H1 (cell line): ENCODE data around the gene TK1. TPM values are rescaled to one million over a fixed set of nuclear protein-coding genes. Genes with fewer than 3 reads are reported as not detected.

Experiments
- CTCF ChIA-PET: fragments of 300-600 bp; sonication (Branson Sonifier 250); formaldehyde crosslinking; loops from one replicate; lab custom pipeline; 2021; ENCODE audit not compliant: partially characterized antibody; lab: Charles Lee
- POLR2A ChIA-PET: fragments of 300-600 bp; sonication (Branson Sonifier 250); formaldehyde crosslinking; loops from one replicate; lab custom pipeline; 2021; ENCODE audit warnings: inconsistent platforms; ENCODE audit not compliant: partially characterized antibody; lab: Charles Lee
- DNase-seq, 2 experiments: peaks; one replicate each; pipeline versions ENCODE4 v3.0.0 to v3.0.0-alpha.2; 2010 to 2022; ENCODE audit warnings: low spot score in 2 of 2, low read depth in 1 of 2, mixed read lengths in 1 of 2
- FAIRE-seq: peaks from 2 replicates; lab custom pipeline; 2011; peaks lifted over from hg19 to GRCh38; lab: Jason Lieb, UNC
- H2AFZ ChIP-seq: 2 replicates; pipeline ENCODE4 v1.8.1; 2012; ENCODE audit warnings: low read length, inconsistent platforms
- H2AK5ac ChIP-seq: 2 replicates; pipeline ENCODE4 v1.6.1; 2013; ENCODE audit warnings: low read depth, low read length
- H2BK120ac ChIP-seq: replicated peaks from 2 replicates; pipeline ENCODE3; 2013; ENCODE audit warnings: low read depth, low read length, inconsistent platforms
- H2BK12ac ChIP-seq: 2 replicates; pipeline ENCODE4 v1.6.1; 2013; ENCODE audit warnings: low read depth, low read length
- H2BK15ac ChIP-seq: 2 replicates; pipeline ENCODE4 v1.6.1; 2013; ENCODE audit warnings: low read length
- H2BK20ac ChIP-seq: 2 replicates; pipeline ENCODE4 v1.6.1; 2013; ENCODE audit warnings: low read length
- H2BK5ac ChIP-seq: 2 replicates; pipeline ENCODE4 v1.6.1; 2013; ENCODE audit warnings: low read depth, low read length
- H3K14ac ChIP-seq: 2 replicates; pipeline ENCODE4 v1.6.1; 2013; ENCODE audit warnings: inconsistent platforms; ENCODE audit not compliant: insufficient read length
- H3K18ac ChIP-seq: 2 replicates; pipeline ENCODE4 v1.6.1; 2013; ENCODE audit warnings: low read length; ENCODE audit errors: extremely low read depth
- H3K23ac ChIP-seq: 2 replicates; pipeline ENCODE4 v1.6.1; 2013; ENCODE audit warnings: inconsistent platforms; ENCODE audit not compliant: insufficient read length
- H3K23me2 ChIP-seq: 2 replicates; pipeline ENCODE4 v1.6.1; 2013; ENCODE audit warnings: low read depth, low read length
- H3K27ac ChIP-seq: 2 replicates; pipeline ENCODE4 v1.6.1; 2011; ENCODE audit warnings: low read depth, low read length, inconsistent platforms
- H3K27me3 ChIP-seq, 4 experiments: replicated peaks in 1 of 4; 1 replicate in 1 of 4; 2 replicates in 3 of 4; pipeline versions ENCODE4 v1.6.1 to v1.8.1; 2011 to 2013; ENCODE audit warnings: low read length in 3 of 4, mild to moderate bottlenecking in 3 of 4, inconsistent platforms in 2 of 4, mixed read lengths in 2 of 4, moderate library complexity in 1 of 4; ENCODE audit not compliant: control insufficient read depth in 3 of 4, insufficient read depth in 3 of 4; ENCODE audit errors: extremely low read depth in 1 of 4
- H3K36me3 ChIP-seq, 4 experiments: 2 replicates each; pipeline versions ENCODE4 v1.6.1 to v1.8.1; 2011 to 2013; ENCODE audit warnings: mild to moderate bottlenecking in 4 of 4, low read length in 3 of 4, moderate library complexity in 2 of 4, control low read depth in 1 of 4, inconsistent platforms in 1 of 4; ENCODE audit not compliant: insufficient read depth in 4 of 4, control insufficient read depth in 2 of 4
- H3K4ac ChIP-seq: replicated peaks from 2 replicates; pipeline ENCODE3; 2013; ENCODE audit warnings: low read length, low read depth, mixed read lengths, inconsistent platforms; ENCODE audit not compliant: insufficient read length
- H3K4me1 ChIP-seq, 4 experiments: replicated peaks in 1 of 4; 1 replicate in 1 of 4; 2 replicates in 3 of 4; pipeline versions ENCODE4 v1.6.1 to v1.8.1; 2011 to 2013; ENCODE audit warnings: low read length in 3 of 4, inconsistent platforms in 2 of 4, mixed read lengths in 1 of 4; ENCODE audit not compliant: insufficient read depth in 4 of 4, control insufficient read depth in 3 of 4
- H3K4me2 ChIP-seq, 2 experiments: 2 replicates each; pipeline versions ENCODE4 v1.6.1 to v1.8.1; 2011 to 2013; ENCODE audit warnings: low read depth in 2 of 2, low read length in 2 of 2, control low read depth in 1 of 2, inconsistent platforms in 1 of 2, mild to moderate bottlenecking in 1 of 2; ENCODE audit not compliant: insufficient read depth in 1 of 2
- H3K4me3 ChIP-seq, 4 experiments: fragments of 200-600, 300-600 bp in 1 of 4; sonication (generic), shearing (Covaris generic), sonication (Bioruptor Twin) in 1 of 4; 2 replicates each; pipeline versions ENCODE4 v1.5.1 to v1.8.1; 2011 to 2016; ENCODE audit warnings: low read length in 4 of 4, low read depth in 3 of 4, control low read depth in 2 of 4, inconsistent platforms in 2 of 4, mild to moderate bottlenecking in 2 of 4, mixed read lengths in 1 of 4, moderate library complexity in 1 of 4; ENCODE audit not compliant: insufficient read depth in 2 of 4; ENCODE audit errors: extremely low read depth in 1 of 4
- H3K56ac ChIP-seq: replicated peaks from 2 replicates; pipeline ENCODE3; 2013; ENCODE audit warnings: low read depth, mild to moderate bottlenecking, mixed read lengths, low read length, inconsistent platforms; ENCODE audit not compliant: insufficient read length
- H3K79me1 ChIP-seq: 2 replicates; pipeline ENCODE4 v1.6.1; 2013; ENCODE audit warnings: low read depth, low read length, control low read depth
- H3K79me2 ChIP-seq, 2 experiments: 2 replicates each; pipeline versions ENCODE4 v1.6.1 to v1.8.1; 2012 to 2013; ENCODE audit warnings: low read length in 2 of 2, mild to moderate bottlenecking in 2 of 2, inconsistent platforms in 1 of 2; ENCODE audit not compliant: insufficient read depth in 2 of 2, control insufficient read depth in 1 of 2
- H3K9ac ChIP-seq, 4 experiments: replicated peaks in 1 of 4; 1 replicate in 1 of 4; 2 replicates in 3 of 4; pipeline versions ENCODE4 v1.6.1 to v1.8.1; 2011 to 2013; ENCODE audit warnings: low read depth in 3 of 4, low read length in 3 of 4, control low read depth in 2 of 4, mild to moderate bottlenecking in 2 of 4, moderate library complexity in 2 of 4, inconsistent platforms in 1 of 4; ENCODE audit errors: extremely low read depth in 1 of 4
- H3K9me3 ChIP-seq, 2 experiments: 2 replicates each; pipeline versions ENCODE4 v1.6.1 to v1.8.1; 2012 to 2013; ENCODE audit warnings: mild to moderate bottlenecking in 2 of 2, moderate library complexity in 2 of 2, control low read depth in 1 of 2, inconsistent platforms in 1 of 2, low read depth in 1 of 2, low read length in 1 of 2, mixed read lengths in 1 of 2; ENCODE audit not compliant: insufficient read depth in 2 of 2
- H4K20me1 ChIP-seq, 2 experiments: replicated peaks in 1 of 2; 2 replicates each; pipeline versions ENCODE3 to v1.8.1; 2011 to 2013; ENCODE audit warnings: inconsistent platforms in 2 of 2, low read length in 2 of 2, mild to moderate bottlenecking in 1 of 2; ENCODE audit not compliant: insufficient read depth in 2 of 2, control insufficient read depth in 1 of 2
- H4K5ac ChIP-seq: 2 replicates; pipeline ENCODE4 v1.6.1; 2013; ENCODE audit warnings: low read length, low read depth, mixed read lengths, inconsistent platforms; ENCODE audit not compliant: insufficient read length
- H4K8ac ChIP-seq: 2 replicates; pipeline ENCODE4 v1.8.0; 2013; ENCODE audit warnings: mild to moderate bottlenecking, moderate library complexity, low read length, inconsistent platforms; ENCODE audit not compliant: insufficient read depth; ENCODE audit errors: extremely low read depth
- H4K91ac ChIP-seq: replicated peaks from 2 replicates; pipeline ENCODE3; 2013; ENCODE audit warnings: low read length, mixed read lengths, inconsistent platforms; ENCODE audit not compliant: insufficient read length
- BCL11A ChIP-seq, 2 experiments: IDR thresholded peaks; one replicate each; pipeline ENCODE4 v1.6.1; 2011; ENCODE audit warnings: low read depth in 2 of 2, low read length in 2 of 2, mild to moderate bottlenecking in 2 of 2
- BRCA1 ChIP-seq: IDR thresholded peaks from 2 replicates; pipeline ENCODE4 v1.6.1; 2012; ENCODE audit warnings: low read depth, low read length, improper control_type of control experiment
- CREB1 ChIP-seq: IDR thresholded peaks from 2 replicates; pipeline ENCODE4 v1.6.1; 2012; ENCODE audit warnings: inconsistent platforms
- HDAC6 ChIP-seq: IDR thresholded peaks from one replicate; pipeline ENCODE4 v1.7.1; 2012; ENCODE audit warnings: low read depth, mild to moderate bottlenecking, inconsistent platforms, low read length, moderate library complexity
- JUND ChIP-seq: IDR thresholded peaks from 2 replicates; pipeline ENCODE4 v1.6.1; 2011; ENCODE audit warnings: mild to moderate bottlenecking, improper control_type of control experiment, low read length
- KDM4A ChIP-seq: IDR thresholded peaks from one replicate; pipeline ENCODE4 v1.7.1; 2012; ENCODE audit warnings: low read depth, mild to moderate bottlenecking, moderate library complexity, low read length, inconsistent platforms; ENCODE audit not compliant: severe bottlenecking
- MAFK ChIP-seq: IDR thresholded peaks from 2 replicates; pipeline ENCODE4 v1.6.1; 2012; ENCODE audit warnings: low read depth, mild to moderate bottlenecking, improper control_type of control experiment, low read length
- RFX5 ChIP-seq: IDR thresholded peaks from 2 replicates; pipeline ENCODE4 v1.6.1; 2011; ENCODE audit warnings: low read depth, low read length, improper control_type of control experiment, borderline replicate concordance
- SIRT6 ChIP-seq: IDR thresholded peaks from one replicate; pipeline ENCODE4 v1.7.1; 2012; ENCODE audit warnings: low read length, inconsistent platforms
- SP4 ChIP-seq: IDR thresholded peaks from 2 replicates; pipeline ENCODE4 v1.6.1; 2012; ENCODE audit warnings: low read length, inconsistent platforms
- SUZ12 ChIP-seq: fragments of 200-600 bp; sonication (generic); IDR thresholded peaks from 2 replicates; pipeline ENCODE4 v1.6.1; 2012; ENCODE audit warnings: mild to moderate bottlenecking, inconsistent platforms, low read length, moderate library complexity, mixed read lengths
- TCF12 ChIP-seq: IDR thresholded peaks from 2 replicates; pipeline ENCODE4 v1.6.1; 2011; ENCODE audit warnings: low read depth, mild to moderate bottlenecking, low read length
- TEAD4 ChIP-seq: IDR thresholded peaks from 2 replicates; pipeline ENCODE4 v1.6.1; 2012; ENCODE audit warnings: low read depth, low read length, inconsistent platforms, mixed read lengths
- WGBS, 2 experiments: shearing (Covaris generic) in 1 of 2; methylation state at CpG; one replicate each; pipeline versions ENCODE4 v1.1.6 to v1.1.7; 2013 to 2015; ENCODE audit warnings: low lambda C conversion rate in 2 of 2, mixed read lengths in 2 of 2, inconsistent platforms in 1 of 2, low coverage in 1 of 2, missing lambda C conversion rate in 1 of 2; ENCODE audit not compliant: insufficient replicate concordance in 2 of 2, insufficient coverage in 1 of 2, insufficient read length in 1 of 2; ENCODE audit errors: extremely low coverage in 1 of 2, missing lambda C conversion rate in 1 of 2; 5-methylcytosine and 5-hydroxymethylcytosine counted together
- polyA plus RNA-seq, 7 experiments: library from polyadenylated mRNA; depleted of rRNA in 3 of 7; stranded (reverse) in 5 of 7; unstranded in 2 of 7; fragments of >200 nt in 5 of 7; fragments of 200-250 nt in 2 of 7; gene quantifications; 1 replicate in 5 of 7; 2 replicates in 1 of 7; 4 replicates in 1 of 7; pipeline versions ENCODE4 v1.2.1 to v1.2.3, GENCODE V29; 2011 to 2013; ENCODE audit warnings: missing spikeins in 2 of 7, mixed read lengths in 2 of 7
- total RNA-seq: library from RNA; stranded (reverse); fragmentation: NEBNext Ultra II Directional; extraction: Animal tissue kit (Norgen Biotek cat#: 25700); gene quantifications from 2 replicates; pipeline ENCODE4 v1.2.1, GENCODE V29; 2021
- TF ChIP-seq, protein P1 (sequence below): IDR thresholded peaks from 2 replicates; pipeline ENCODE4 v1.6.1; 2011; ENCODE audit warnings: low read depth, mild to moderate bottlenecking, low read length; ENCODE audit not compliant: insufficient read depth

TK1 gene
- total and polyA plus RNA-seq, 2 of the 8 experiments (the other 6 are each of a cell fraction or from before 2014, with no cell fraction given) = 66.9 to 147 TPM

DNA sequence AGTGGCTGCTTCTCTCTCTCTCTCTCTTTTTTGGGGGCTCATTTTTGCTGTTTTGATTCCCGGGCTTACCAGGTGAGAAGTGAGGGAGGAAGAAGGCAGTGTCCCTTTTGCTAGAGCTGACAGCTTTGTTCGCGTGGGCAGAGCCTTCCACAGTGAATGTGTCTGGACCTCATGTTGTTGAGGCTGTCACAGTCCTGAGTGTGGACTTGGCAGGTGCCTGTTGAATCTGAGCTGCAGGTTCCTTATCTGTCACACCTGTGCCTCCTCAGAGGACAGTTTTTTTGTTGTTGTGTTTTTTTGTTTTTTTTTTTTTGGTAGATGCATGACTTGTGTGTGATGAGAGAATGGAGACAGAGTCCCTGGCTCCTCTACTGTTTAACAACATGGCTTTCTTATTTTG, 36.9 kb upstream of the TK1 start:
- no peak overlapping the region for H2AK5ac ChIP-seq
- no peaks in the 10 kb centered on the region for H3K23me2 ChIP-seq
- H2BK12ac ChIP-seq = no peak overlapping the region
- no peaks in the 10 kb centered on the region for H3K9me3 ChIP-seq
- H4K91ac ChIP-seq = no peak overlapping the region
- TF ChIP-seq SP4 (no peak), SUZ12 (no peak), TCF12 (no peak), RFX5 (no peak), SIRT6 (no peak), BRCA1 (no peak), BCL11A (IDR thresholded peaks at IDR 0.05; ENCODE audit: low read depth in 2 of 2, low read length in 2 of 2) (no peak), TEAD4 (no peak), MAFK (no peak), JUND (no peak), KDM4A (no peak), CREB1 (no peak), HDAC6 (no peak)
- TF ChIP-seq, protein P1, sequence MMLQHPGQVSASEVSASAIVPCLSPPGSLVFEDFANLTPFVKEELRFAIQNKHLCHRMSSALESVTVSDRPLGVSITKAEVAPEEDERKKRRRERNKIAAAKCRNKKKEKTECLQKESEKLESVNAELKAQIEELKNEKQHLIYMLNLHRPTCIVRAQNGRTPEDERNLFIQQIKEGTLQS = no peak
- no peak overlapping the region for H2BK15ac ChIP-seq
- H3K4ac ChIP-seq = no peak overlapping the region
- no peak overlapping the region for H3K56ac ChIP-seq
- peaks cover 3% of the 10 kb centered on the region in 2 experiments for H4K20me1 ChIP-seq
- 85% methylated on average over 3 of the region's 3 CpGs; no CpG with 5 or more reads in 1 of the 2 experiments for WGBS, 2 experiments
- ChIA-PET CTCF (interaction anchor here (0.5 to 1.7 kb wide), 5 partner anchors 28 to 1647 kb away, joined by 3 to 4 read pairs (median 3); no protein-coding TSS in a partner anchor), POLR2A (interaction anchor here (1.6 to 1.9 kb wide), 2 partner anchors 10 to 37 kb away, joined by 4 to 9 read pairs; partner anchors contain the start of genes BIRC5 and TK1)
- peaks cover 0 to 2% of the 10 kb centered on the region in 2 experiments; a peak in 1 of 4 replicates for H3K79me2 ChIP-seq
- H3K27ac ChIP-seq = no peak overlapping the region
- no peak overlapping the region for H3K18ac ChIP-seq
- H2AFZ ChIP-seq = no peak overlapping the region
- H3K4me3 ChIP-seq = no peak overlapping the region
- peaks cover 13 to 37% (median 27%) of the 10 kb centered on the region in 4 experiments for H3K36me3 ChIP-seq
- H3K4me1 ChIP-seq = peaks cover 0 to 6% (median 2%) of the 10 kb centered on the region in 4 experiments; a peak in 3 of 7 replicates
- no peak overlapping the region for H3K9ac ChIP-seq
- DNase-seq (no peak), FAIRE-seq (no peak)
- no peak overlapping the region for H3K23ac ChIP-seq
- H2BK5ac ChIP-seq = no peak overlapping the region
- H2BK20ac ChIP-seq = no peak overlapping the region
- no peaks in the 10 kb centered on the region for H3K27me3 ChIP-seq
- H4K8ac ChIP-seq = no peak overlapping the region
- H3K4me2 ChIP-seq = no peak overlapping the region
- H3K14ac ChIP-seq = no peak overlapping the region
- H4K5ac ChIP-seq = no peak overlapping the region
- peaks cover 2% of the 10 kb centered on the region; the same call in 1 of the 2 replicates for H3K79me1 ChIP-seq
- H2BK120ac ChIP-seq = no peak overlapping the region
